NCI-H510A (cell line): ENCODE results near the gene LGALS12.
"Not testable (repeated sequence)": the region's sequence is repeated elsewhere in the genome, so short reads cannot be mapped to it uniquely, and the experiment has no call there.

Experiments
- DNase-seq: peaks from one replicate; lab custom pipeline; 2025; lab: John Stamatoyannopoulos, UW

Gene LGALS12

DNA sequence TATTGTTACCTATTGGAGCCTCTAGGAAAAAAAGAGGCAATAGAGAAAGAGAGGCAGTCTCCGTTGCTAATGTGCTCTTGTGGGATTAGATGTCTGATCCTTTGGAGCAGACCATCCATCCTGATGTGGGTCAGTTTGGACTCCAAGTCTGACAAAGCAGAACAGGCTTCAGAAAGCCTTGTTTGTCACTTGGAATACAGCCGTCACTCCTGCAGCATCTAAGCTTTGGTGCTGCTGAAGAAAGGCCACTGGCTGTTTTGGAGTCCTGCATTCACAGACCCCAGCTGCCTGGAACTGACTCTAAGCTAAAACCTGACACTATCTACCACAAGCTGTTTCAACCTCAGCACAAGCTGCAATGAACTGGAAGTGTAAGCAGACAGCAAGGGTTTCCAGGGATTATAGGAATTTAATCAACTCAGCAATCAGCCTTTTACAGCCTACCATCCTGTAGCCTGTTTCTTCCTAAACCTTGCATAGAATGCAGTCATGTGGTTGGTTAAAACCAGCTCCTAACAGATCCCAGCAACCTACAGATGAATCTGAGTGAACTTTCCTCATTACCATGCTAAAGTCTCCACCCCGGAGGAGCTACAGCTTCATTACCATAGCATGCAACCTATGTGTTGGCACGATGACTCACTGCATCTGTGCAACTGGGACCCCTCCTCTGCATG is 27.1 kb downstream of the LGALS12 start:
- DNase-seq: no peak

DNA sequence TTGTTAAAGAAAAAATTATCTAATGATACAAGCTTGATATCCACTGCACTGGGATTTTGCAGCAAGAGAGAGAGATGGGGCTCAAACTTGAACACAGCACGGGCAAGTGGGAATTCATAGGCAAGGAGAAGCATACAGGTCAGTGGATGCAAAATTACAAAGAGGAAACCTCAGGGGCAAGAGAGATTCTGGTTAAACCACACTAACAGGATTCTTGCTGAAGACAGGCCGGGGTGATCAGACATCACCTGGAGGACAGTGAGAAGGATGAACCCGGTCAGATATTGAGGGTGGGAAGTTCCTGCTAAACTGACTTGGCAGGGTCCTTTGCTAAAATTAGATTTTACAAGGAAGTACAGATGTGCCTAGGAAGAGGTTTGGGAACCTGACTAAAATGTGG is 28.2 kb downstream of the LGALS12 start:
- no peak for DNase-seq

- no peak for DNase-seq
These were observed 29.1 kb downstream of the LGALS12 start for GRCh38 chr11:63534895-63535461.

- no peak for DNase-seq
These were observed 29.9 kb downstream of the LGALS12 start for GRCh38 chr11:63535734-63536133.

DNA sequence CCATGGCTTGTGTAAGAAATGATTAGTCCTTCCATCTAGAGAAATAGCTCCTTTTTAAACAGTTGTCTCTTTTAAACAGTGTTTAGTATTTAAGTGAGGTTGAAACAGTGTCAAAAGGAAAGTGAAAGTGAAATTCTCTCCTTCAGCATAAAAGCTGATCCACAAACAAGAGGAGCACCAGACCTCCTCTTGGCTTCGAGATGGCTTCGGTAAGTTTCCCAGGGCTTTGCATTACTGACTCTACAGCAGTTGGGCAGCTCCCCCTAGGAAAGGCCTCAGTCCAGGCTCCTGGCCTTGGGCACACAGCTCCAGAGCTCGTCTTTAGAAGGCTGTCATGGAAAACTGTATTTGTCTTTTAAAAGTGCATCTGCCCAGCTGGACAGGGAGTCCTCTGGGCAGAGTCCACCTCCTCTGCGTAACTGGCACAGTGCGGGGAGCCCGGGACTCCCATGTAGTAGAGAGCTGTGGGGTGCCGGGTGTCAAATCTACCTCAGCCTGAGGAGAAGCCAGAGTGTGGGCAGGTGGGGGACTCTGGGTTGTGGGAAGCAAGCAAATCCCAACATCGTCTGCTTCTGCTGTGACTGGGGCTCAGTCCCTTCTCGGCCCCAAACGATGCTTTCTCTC is 30.9 kb downstream of the LGALS12 start, which contains the start of gene PLAAT4:
Gene PLAAT4, plus strand, starts transcription at position 140 of the 624 bp plus-strand sequence. Its CDS starts 61 bp downstream, at position 201.
- no peak for DNase-seq

DNA sequence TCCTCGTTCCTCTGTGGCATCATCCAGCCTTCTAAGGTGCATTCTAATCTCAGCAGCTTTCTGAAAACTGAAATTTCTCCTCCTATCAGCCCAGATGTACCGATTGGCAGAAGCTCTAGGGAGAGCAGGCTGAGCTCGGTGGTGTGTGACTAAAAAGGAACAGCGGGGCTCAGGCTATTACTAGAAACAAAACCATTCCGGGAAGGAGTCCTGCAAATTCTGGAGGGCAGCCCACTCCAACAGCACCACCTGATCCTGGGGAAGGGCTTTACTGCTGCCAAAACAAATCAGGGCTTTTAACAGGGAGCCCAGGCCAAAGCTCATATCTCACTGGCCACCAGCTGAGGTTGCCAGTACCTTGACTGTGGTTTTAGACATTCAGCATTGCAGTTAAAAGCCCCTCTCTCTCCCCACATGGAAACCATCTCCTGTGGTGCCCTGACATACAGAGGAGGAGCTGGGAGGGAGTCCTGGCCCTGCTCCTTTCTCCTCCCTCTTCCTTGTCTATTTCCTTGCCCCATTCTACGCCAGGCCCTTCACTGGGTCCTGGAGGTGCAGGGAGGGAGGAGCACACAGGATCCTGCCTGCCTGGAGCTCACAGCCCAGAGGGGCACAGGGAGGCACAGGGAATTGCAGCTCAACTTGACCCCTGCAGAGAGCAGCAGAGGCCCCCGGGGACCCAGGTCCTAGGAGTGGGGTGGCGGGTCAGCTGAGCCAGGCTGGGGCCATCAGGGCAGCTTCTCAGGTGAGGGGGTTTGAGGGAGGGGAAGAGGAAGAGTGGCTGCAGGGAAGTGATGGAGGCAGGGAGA is 31.6 kb downstream of the LGALS12 start:
- no peak for DNase-seq

DNA sequence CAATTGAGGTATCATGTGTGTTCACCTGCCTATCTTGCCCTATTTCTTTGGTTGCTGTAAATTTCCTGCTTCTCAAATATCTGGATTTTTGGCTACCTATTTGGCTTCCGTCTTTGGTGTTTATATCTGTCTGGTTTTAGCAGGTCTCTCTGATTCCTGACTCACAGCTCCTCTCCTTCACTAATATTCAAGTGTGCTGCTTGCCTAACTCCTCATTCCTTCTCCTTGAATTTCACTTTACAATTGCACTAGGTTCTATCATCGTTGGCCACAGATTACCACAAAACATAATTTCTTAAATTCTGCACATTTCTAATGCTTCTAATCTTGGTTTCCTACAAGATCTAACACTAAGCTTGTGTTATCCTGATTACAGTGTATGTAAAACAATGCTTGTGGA is 36.6 kb downstream of the LGALS12 start:
- not testable (repeated sequence) for DNase-seq

DNA sequence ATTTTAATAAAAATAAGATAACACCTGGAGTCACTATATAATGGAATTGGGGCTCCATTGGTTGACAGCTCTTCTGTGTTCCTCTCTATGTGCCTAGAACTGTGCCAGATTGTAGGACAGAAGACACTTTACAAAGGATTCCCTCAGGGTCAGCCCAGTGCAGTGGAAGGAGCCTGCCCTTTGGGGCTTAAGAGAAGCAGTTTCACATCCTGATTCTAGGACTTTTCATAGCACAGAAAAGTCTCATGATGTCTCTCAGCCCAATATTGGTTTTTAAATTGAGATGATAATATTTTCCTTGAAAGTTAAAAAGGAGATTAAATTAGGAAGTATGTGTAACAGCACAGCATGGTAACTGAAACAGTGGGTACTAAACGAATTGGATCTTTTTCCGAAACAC is 37.8 kb downstream of the LGALS12 start:
- DNase-seq: no peak

DNA sequence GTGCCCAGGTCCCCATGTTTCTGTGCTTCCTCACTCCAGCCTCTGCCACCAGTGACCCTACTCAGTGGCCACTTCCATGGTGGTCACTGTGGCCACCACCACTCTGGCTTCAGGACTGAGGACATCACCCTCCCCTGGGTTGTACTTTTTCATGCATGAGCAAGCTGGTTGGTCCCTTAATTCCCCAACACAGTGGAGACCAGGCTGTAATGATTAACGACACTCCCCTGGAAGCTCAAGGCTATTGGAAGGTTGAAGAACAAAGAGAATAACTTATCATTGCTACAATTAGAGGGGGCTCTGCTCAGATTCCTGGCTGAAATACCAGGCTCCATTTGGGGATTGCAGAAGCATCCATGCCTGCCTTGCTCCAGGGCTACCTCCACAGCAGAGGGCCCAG is 41.2 kb downstream of the LGALS12 start:
- DNase-seq: no peak

GRCh38 chr11:63548178-63548577 is 42.3 kb downstream of the LGALS12 start:
- no peak for DNase-seq

GRCh38 chr11:63549411-63549810 is 43.5 kb downstream of the LGALS12 start:
- DNase-seq: no peak

DNA sequence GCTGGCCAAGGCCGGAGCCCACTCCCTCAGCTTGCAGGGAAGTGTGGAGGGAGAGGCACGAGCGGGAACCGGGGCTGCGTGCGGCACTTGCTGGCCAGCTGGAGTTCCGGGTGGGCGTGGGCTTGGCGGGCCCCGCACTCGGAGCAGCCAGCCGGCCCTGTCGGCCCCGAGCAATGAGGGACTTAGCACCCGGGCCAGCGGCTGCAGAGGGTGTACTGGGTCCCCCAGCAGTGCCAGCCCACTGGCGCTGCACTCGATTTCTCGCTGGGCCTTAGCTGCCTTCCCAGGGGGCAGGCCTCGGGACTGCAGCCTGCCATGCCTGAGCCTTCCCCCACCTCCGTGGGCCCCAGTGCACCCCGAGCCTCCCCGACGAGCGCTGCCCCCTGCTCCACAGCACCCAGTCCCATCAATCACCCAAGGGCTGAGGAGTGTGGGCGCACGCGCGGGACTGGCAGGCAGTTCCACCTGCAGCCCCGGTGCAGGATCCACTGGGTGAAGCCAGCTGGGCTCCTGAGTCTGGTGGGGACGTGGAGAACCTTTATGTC is 44.3 kb downstream of the LGALS12 start:
- DNase-seq: not testable (repeated sequence)

GRCh38 chr11:63551091-63551888 is 45.4 kb downstream of the LGALS12 start:
- no peak for DNase-seq

DNA sequence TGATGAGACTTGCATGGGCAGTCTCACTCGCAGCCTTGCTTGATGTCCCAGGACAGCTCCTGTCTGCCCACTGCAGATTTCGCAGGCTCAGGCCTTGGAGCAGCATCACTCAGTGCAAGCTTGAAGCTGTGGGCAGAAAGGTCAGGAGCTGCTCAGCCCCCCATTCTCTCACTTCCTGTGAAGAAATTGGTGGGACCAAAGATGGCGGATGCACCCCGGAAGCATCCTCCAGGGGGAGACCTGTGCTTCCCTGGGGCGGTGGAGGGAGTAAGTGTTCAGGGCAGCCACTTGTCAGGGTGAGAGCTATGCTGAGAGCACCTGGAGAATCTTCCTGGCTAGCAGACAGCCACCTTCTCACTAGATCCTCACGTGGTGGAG is 46.0 kb downstream of the LGALS12 start:
- DNase-seq: no peak

DNA sequence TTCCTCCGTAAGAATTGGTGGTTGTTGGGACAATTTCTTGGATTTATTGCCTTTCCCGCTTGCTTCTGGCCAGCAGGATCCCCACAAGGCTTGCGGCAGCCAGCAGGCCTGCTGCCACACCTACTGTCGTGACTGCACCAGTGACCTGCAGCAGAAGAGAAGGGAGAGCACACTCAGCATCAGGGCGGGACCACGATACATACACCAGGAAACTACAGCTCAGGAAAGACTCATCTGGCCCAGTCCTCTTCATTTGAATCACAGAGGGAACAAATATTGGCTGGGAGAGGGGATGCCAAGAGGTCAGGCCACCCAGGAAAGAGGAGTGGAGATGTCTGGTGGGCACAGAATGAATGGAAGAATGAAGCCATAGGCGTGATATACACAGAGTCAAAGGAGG is 47.0 kb downstream of the LGALS12 start:
- no peak for DNase-seq

DNA sequence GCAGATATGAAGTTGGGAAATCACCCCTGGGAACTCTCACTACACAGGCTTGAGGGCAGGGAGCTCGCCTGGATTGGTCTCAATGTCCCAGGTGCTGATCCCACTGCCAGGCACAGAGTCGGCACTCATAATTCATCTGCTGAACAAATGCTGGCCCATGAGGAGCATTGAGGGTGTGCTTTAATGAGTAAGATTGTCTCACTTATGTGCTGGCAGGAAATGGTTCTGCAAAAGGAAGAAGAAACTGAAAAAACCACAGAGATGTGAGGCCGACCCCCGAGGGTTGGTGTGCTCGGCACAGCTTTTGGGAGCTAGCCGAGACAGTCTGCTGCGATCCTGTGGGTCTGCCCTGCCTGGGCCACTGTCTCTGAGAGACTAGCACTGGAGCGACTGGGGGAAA is 47.9 kb downstream of the LGALS12 start:
- no peak for DNase-seq

DNA sequence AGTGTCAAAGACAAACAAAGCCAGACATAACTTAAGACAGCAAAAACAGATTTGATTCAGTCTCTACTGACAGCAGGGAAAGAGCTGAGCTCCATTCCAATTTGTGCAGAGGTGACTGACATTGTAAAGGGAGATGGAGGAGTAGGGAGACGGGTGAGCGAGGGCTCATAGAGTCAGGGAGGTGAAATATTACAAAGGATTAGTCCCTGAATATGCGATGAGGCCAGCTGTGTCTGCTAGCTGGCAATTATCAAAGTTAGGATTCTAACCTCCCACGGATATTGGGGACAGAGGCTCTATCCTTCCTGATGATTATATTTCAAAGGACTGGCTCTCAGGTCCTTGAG is 49.0 kb downstream of the LGALS12 start:
- no peak for DNase-seq

GRCh38 chr11:63556404-63557013 is 50.6 kb downstream of the LGALS12 start:
- DNase-seq: no peak

GRCh38 chr11:63557570-63557969 is 51.7 kb downstream of the LGALS12 start:
- DNase-seq: no peak

- no peak for DNase-seq
These were observed 52.7 kb downstream of the LGALS12 start for GRCh38 chr11:63558459-63559157.
